HG02840 (cell line): ENCODE results near the gene SLX9.
"Not testable (repeated sequence)": the region's sequence is repeated elsewhere in the genome, so short reads cannot be mapped to it uniquely, and the experiment has no call there.

ENCODE experiments used
- ATAC-seq: cut with Tn5 transposase; IDR thresholded peaks from one replicate; pipeline ENCODE4 v1.9.1; 2021; ENCODE audit warnings: mild to moderate bottlenecking, moderate library complexity, moderate number of reproducible peaks; ENCODE audit not compliant: unreplicated experiment, low FRiP score

The SLX9 gene

GRCh38 chr21:44971672-44971995 is 31.8 kb downstream of the SLX9 start:
- ATAC-seq = no peak

DNA sequence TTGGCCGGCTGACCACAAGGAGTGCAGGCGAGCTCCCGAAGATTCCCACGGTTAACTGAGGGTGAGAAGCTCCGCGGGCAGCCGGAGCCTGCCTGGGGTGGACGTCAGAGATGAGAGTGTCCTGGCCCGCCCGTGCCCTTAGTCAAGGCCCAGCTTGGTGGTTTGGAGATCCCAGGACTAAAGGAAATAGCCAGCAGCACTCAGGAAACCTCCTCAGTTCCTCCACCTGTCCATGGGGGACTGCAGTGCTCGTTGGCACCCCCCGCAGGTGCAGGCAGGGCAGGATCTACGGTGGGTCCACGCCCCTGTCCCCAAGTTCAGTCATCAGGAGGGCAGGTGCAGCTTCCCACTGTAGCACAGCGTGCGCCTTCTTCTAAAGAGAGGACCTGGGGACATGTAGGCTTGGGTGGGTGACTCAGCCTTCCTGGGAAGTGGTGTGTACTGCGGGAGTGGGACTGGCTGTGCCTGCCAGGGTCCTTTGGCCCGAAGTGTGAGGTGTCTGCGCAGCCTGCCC is 32.5 kb downstream of the SLX9 start:
- ATAC-seq = no peak

DNA sequence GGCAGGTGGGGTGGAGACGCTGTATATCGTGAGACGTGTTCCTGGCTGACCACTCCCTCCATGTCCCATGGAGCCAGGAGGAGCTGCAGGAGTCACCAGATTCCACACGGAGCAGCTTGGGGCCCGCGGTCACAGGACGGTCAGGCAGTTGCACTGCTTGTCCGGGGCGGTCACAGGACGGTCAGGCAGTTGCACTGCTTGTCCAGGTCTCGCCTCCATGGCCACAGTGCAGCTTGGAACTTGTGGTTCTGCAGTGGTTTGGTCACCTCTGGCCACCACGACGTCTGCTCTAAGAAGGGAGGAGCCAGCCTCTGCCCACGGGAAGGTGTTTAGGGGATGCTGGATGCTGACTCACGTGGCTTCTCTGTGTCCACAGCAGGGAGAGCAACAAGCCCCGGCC is 33.0 kb downstream of the SLX9 start:
- ATAC-seq = no peak

DNA sequence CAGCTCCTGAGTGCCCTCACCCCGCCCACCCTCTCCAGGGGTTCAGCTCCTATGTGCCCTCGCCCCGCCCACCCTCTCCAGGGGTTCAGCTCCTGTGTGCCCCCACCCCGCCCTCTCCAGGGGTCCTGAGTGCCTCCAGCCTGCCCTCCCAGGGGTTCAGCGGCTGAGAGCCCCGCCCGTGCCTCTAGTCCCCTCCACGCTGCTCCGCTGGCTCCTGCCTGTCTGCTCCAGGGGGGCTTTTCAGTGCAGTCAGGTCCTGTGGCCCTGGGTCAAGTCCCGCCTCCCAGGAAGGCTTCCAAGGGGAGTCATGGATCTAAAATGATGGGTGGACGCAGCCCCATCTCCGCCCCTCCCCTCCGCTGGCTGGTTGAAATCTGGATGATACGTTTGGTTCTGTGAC is 33.8 kb downstream of the SLX9 start:
- ATAC-seq = no peak

GRCh38 chr21:44974676-44975075 is 34.8 kb downstream of the SLX9 start:
- no peak for ATAC-seq

DNA sequence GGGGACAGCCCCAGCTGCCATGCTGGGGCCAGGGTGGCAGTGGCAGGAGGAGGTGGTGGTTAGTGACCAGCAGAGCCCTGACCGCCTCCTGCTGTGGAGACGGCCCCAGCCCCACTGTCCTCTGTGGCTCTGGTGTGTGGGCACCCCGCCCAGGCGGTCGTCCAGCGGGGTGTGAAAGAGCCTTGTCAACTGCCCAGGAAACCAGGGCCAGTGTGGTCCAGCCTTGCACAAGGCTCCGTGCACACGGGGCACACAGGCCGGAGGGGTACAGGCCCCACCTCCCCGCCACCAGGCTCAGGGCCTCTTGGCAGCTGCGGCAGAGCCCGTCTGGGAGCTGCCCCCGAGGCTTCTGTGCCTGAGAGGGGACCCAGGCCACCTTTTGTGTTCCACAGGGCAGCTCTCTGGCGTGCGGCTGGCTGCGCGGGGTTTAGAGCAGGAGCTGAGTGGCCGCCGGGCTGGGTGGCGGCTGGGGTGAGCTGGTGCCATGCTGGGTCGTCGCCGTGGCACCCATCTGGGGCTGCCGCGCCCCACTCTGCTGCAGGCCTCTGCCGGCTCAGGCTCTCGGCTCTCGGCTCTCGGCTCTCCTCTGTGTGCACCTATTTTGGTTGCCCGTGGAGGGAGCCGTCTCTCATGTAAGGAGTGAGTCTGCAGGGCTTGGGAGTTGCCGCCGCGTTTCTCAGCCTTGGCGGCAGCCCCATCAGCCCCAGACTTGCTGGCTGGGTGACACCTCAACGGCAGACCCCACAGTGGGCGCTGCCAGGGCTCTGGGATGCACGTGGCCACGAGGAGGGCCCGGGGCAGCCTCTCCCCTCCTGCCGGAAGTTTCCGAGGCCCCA is 36.1 kb downstream of the SLX9 start:
- ATAC-seq = no peak

GRCh38 chr21:44976556-44977393 is 36.9 kb downstream of the SLX9 start:
- not testable (repeated sequence) for ATAC-seq

- ATAC-seq = no peak
Observed at GRCh38 chr21:44977616-44978340, 37.9 kb downstream of the SLX9 start.

DNA sequence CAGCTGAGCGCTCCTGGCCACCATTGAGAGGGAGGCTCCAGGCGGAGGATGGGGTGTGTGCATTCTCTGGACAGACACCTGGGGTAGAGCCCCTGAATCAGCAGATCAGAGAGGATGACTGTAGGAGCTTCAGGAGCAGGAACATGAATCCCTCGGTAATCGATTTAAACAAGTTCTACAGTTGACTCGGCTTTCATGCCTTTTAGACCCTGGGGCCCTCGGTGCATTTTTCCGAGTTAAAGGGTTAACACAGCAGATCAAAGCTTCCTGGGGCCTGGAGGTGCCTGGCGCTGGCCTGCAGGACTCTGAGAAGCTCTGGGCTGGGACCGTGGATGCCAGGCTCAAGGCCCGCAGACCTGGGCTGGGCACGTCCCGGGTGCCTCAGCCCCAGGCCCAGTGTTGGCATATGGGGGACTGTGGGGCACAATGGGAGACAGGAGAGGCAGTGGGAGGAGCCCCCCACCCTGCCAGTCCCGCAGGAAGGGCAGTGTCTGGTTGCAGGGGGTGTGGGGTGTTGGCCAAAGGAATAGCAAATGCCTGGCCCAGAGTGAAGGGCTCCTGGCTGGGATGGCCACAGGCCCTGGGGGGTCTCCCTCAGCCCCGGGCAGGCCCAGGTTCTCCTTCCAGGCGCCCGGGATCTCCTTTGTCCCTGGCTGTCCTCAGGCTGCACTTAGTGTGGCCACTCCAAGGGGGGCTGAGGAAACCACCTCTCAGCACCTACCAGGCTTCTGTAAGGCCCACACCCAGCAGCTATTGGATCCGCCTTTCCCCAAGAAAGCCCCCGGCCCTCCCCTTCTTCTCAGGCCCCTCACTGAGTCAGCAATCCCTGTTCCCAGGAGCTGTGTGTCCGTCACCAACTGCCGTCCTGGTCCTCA is 40.1 kb downstream of the SLX9 start:
- ATAC-seq = no peak

DNA sequence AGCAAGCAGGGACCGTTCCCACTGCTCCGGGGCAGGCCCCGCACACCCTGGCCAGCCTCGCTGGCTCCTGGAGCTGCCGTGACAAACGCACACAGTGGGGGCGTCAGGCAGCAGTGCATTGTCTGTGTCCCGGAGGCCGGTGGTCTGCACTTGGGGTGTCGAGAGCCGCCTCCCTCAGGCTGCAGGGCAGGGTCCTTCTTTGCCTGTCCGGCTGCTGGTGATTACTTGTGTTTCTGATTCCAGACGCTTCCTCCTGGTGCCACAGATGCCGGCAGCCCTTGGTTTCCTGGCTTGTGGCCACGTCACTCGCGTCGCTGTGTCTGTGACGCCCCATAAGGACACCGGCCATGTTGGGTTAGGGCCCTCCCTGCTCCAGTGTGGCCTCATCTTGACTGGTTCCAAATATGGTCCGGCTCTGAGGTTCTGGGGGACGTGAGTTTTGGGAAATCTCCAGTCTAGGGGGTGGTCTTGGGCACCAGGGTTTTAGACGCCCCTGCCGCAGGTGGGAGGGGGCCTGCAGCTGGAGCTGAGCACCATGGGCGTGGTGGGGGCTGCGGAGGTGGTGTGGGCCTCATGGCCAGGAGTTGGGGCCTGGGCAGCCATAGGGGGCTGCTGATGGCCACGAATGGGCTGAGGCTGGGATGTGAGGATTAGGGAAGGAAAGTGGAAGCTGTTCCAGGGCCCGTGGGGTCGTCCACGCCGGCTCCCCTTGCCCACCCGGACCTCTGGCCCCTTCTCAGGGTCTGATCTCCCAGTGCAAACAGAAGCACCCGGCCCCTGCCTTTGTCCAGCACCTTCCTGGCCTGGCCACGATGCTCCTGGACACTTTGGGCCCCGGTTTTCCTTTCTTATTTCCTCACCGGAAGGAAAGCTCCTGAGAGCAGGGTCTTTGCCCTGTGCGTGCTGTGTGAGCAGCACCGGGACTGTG is 41.0 kb downstream of the SLX9 start:
- no peak for ATAC-seq

- ATAC-seq = no peak
Observed at GRCh38 chr21:44982558-44983250, 42.9 kb downstream of the SLX9 start.

- ATAC-seq = no peak
Observed at GRCh38 chr21:44983421-44984206, 43.8 kb downstream of the SLX9 start.

DNA sequence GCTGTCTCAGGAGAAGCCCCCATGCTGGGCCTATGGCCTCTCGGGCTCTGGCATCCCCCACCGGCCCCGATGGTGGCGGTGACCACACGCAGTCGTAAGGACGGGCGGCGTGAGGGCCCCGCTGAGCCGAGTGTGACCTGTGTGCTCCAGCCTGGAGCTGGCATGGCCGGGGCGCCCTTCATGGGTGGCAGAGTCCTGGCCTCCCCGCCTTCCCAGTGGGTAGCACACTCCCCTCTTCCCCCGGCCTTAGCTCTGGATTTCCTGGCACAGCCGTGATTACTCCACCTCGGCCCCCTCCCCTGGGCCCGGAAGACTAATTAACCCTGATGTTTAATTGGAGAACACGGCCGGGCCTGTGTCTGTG is 44.6 kb downstream of the SLX9 start:
- ATAC-seq = no peak

DNA sequence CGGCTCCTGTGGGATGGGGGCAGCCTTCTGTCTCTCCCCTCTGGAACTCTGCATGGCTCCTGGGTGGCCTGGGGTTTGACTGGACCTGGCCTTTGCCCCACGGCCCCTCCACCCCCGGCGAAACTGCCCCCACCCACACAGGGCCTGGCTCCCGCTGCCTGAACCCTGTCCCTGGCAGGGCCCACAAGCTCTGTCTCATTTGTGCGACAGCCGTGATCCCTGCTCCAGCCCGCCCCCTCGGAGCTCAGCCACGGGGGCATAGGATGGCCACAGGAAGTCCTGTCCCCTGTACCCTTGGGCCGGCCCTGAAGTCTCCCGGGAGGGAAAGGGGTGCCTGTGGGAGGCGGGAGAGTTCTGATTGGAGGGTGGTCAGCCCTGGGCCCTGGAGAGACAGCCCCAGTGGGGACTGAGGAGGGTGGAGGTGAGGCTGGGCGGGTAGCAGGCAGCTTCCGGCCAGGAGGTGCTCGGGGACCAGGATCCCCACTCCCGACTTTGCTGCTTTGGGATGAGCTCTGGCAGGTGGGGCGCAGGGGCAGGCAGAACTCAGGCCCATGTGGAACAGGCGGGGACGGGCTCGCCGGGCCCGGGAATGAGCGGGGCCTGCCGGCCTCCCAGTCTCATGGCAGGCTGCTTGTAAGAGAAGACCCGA is 45.1 kb downstream of the SLX9 start:
- ATAC-seq = no peak

DNA sequence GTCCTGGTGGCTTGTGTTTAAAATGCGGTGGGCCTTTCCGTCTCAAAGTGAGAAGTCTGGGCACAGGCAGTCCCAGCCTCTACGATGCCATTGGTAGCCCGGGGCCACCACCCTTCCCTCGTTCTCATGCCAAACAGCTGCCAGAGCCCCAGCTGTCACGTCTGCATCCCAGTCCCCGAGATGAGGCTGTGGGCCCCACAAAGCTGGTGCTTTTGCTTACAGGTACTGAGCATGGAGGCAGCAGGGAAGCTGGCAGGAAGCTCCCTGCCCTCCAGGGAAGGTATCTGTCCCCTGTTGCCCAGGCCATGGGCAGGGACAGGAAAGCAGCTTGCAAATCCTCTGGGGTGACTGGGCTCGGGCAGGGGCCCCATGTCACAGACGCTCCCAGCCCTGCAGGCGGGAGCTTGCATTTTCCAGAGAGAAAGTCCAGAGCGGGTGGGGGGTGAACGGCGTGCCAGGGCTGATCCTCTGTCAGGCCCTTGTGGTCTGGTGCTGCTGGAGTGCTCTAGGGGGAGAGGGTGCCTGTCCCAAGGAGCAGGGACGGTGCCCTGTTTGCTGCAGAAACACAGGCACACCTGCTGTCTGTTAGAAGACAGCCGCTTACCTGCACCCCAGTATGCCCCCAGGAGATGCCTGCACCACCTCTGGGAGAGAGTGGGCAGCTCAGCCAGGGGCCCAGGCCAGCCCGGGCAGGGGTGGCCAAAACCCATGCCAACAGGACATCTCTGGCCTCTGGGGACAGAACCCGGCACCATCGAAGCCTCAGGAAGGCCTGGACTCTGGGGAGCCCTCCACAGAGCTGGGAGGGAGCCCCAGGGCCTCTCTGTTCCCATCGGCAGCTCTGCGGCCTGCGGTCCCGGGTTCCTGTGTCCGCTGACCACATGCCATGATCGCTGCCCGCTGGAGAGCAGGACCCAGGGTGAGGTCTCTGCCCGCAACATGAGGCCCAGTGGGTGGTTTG is 45.9 kb downstream of the SLX9 start:
- no peak for ATAC-seq
